AG08395 (cell line): ENCODE data around the gene VAV2.
A peak's percentile ranks its signal among the peaks of the same experiment; 100 is the strongest.
"Not testable (repeated sequence)": the region's sequence is repeated elsewhere in the genome, so short reads cannot be mapped to it uniquely, and the experiment has no call there.

ENCODE experiments used
- DNase-seq: peaks from one replicate; pipeline ENCODE4 v3.0.0; 2012; ENCODE audit warnings: mixed read lengths, low spot score

The VAV2 gene

GRCh38 chr9:133995012-133995896, 3.1 kb upstream of the VAV2 start:
- peak; percentile 38 for DNase-seq

GRCh38 chr9:133994353-133995011, 2.4 kb upstream of the VAV2 start:
- DNase-seq, result peak; percentile 82

- no peak for DNase-seq
Observed at GRCh38 chr9:133993635-133994253, 1.6 kb upstream of the VAV2 start.

GRCh38 chr9:133992780-133993634, 883 bp upstream of the VAV2 start:
- DNase-seq, result peak; percentile 89

GRCh38 chr9:133991214-133991921, 756 bp downstream of the VAV2 start:
- no peak for DNase-seq

- peak; percentile 75 for DNase-seq
Observed at GRCh38 chr9:133990366-133991213, 1.5 kb downstream of the VAV2 start.

- DNase-seq, result no peak
Observed at GRCh38 chr9:133989625-133990365, 2.3 kb downstream of the VAV2 start.

- not testable (repeated sequence) for DNase-seq
Observed at GRCh38 chr9:133988771-133989170, 3.4 kb downstream of the VAV2 start.

GRCh38 chr9:133987946-133988665, 4.0 kb downstream of the VAV2 start:
- no peak for DNase-seq

- DNase-seq, result no peak
Observed at GRCh38 chr9:133987446-133987788, 4.7 kb downstream of the VAV2 start.

GRCh38 chr9:133986774-133987445, 5.2 kb downstream of the VAV2 start:
- no peak for DNase-seq

- DNase-seq, result no peak
Observed at GRCh38 chr9:133986061-133986460, 6.1 kb downstream of the VAV2 start.

GRCh38 chr9:133982971-133983720, 9.0 kb downstream of the VAV2 start:
- no peak for DNase-seq

- no peak for DNase-seq
Observed at GRCh38 chr9:133981958-133982681, 10.0 kb downstream of the VAV2 start.

- no peak for DNase-seq
Observed at GRCh38 chr9:133981589-133981957, 10.6 kb downstream of the VAV2 start.

GRCh38 chr9:133980864-133981588, 11.1 kb downstream of the VAV2 start:
- DNase-seq, result no peak
